SU-DHL-6 (cell line): ENCODE data around the gene FRMD3.

Experiments
- H2AFZ ChIP-seq: fragments of 200-600 bp; sonication (generic); 2 replicates; pipeline ENCODE4 v1.6.1; 2014; ENCODE audit warnings: low read depth, mild to moderate bottlenecking, moderate library complexity, mixed read lengths, antibody characterized with exemption, low read length; ENCODE audit not compliant: severe bottlenecking
- H3F3A ChIP-seq: fragments of 200-600 bp; shearing (Covaris generic); 2 replicates; pipeline ENCODE4 v1.6.0; 2016; ENCODE audit warnings: antibody characterized with exemption, mild to moderate bottlenecking; ENCODE audit not compliant: insufficient read depth
- H3K27ac ChIP-seq: fragments of 200-600 bp; sonication (generic); 2 replicates; pipeline ENCODE4 v1.5.1; 2016; ENCODE audit warnings: low read depth, mild to moderate bottlenecking, low read length, moderate library complexity, mixed read lengths
- H3K27me3 ChIP-seq: fragments of 200-600 bp; sonication (generic), shearing (Covaris generic); 2 replicates; pipeline ENCODE4 v1.6.0; 2014; ENCODE audit warnings: mild to moderate bottlenecking, low read length
- H3K36me3 ChIP-seq: fragments of 200-600 bp; sonication (generic); 2 replicates; pipeline ENCODE4 v1.6.1; 2014; ENCODE audit warnings: mild to moderate bottlenecking, low read length, mixed read lengths
- H3K4me2 ChIP-seq: fragments of 300-600, 200-600 bp; shearing (Covaris generic), sonication (generic); 2 replicates; pipeline ENCODE4 v1.6.0; 2014; ENCODE audit warnings: low read length, low read depth, mild to moderate bottlenecking; ENCODE audit not compliant: poor library complexity, severe bottlenecking
- H3K4me3 ChIP-seq: fragments of 200-600 bp; sonication (generic); 2 replicates; pipeline ENCODE4 v1.5.1; 2014; ENCODE audit warnings: antibody characterized with exemption, low read length, mild to moderate bottlenecking, mixed read lengths; ENCODE audit not compliant: insufficient read depth, poor library complexity, severe bottlenecking
- H3K79me2 ChIP-seq: fragments of 200-600 bp; sonication (generic); 2 replicates; pipeline ENCODE4 v1.6.1; 2014; ENCODE audit warnings: mild to moderate bottlenecking, low read length, moderate library complexity; ENCODE audit not compliant: insufficient read depth
- H3K9ac ChIP-seq: fragments of 200-600 bp; sonication (generic); 2 replicates; pipeline ENCODE4 v1.7.0; 2014; ENCODE audit warnings: mild to moderate bottlenecking, low read length
- H3K9me2 ChIP-seq: fragments of 200-600 bp; sonication (generic); replicated peaks from 2 replicates; pipeline ENCODE4 v1.6.1; 2014; ENCODE audit warnings: low read length; ENCODE audit not compliant: insufficient read depth
- H3K9me3 ChIP-seq: fragments of 200-600 bp; sonication (generic); 2 replicates; pipeline ENCODE4 v1.6.1; 2014; ENCODE audit warnings: low read length, mixed read lengths; ENCODE audit not compliant: insufficient read depth
- H4K20me1 ChIP-seq: fragments of 200-600 bp; sonication (generic); 2 replicates; pipeline ENCODE4 v1.6.1; 2014; ENCODE audit warnings: low read depth, mild to moderate bottlenecking, antibody characterized with exemption, low read length, moderate library complexity, mixed read lengths
- CTCF ChIP-seq: fragments of 200-600 bp; sonication (generic); IDR thresholded peaks from one replicate; pipeline ENCODE4 v1.5.1; 2017; ENCODE audit warnings: antibody characterized with exemption, mild to moderate bottlenecking, low read length, moderate library complexity; ENCODE audit not compliant: insufficient read depth, poor library complexity, severe bottlenecking
- EZH2phosphoT487 ChIP-seq: fragments of 200-600 bp; sonication (generic), shearing (Covaris generic); conservative IDR thresholded peaks from 2 replicates; pipeline ENCODE4 v1.6.1; 2018; ENCODE audit warnings: mild to moderate bottlenecking, antibody characterized with exemption, low read length, moderate library complexity, mixed read lengths

Gene FRMD3

GRCh38 chr9:83294816-83295215 lies 243.4 kb downstream of the FRMD3 start:
- no peaks in the 10 kb centered on the region for H3F3A ChIP-seq
- no peaks in the 10 kb centered on the region for H3K36me3 ChIP-seq
- H2AFZ ChIP-seq, result no peak overlapping the region
- H3K4me2 ChIP-seq, result no peak overlapping the region
- H4K20me1 ChIP-seq, result no peaks in the 10 kb centered on the region
- no peaks in the 10 kb centered on the region for H3K9me3 ChIP-seq
- no peaks in the 10 kb centered on the region for H3K9me2 ChIP-seq
- TF ChIP-seq EZH2phosphoT487 (no peak), CTCF (no peak)
- H3K79me2 ChIP-seq, result no peaks in the 10 kb centered on the region
- no peak overlapping the region for H3K4me3 ChIP-seq
- no peaks in the 10 kb centered on the region for H3K27me3 ChIP-seq
- H3K9ac ChIP-seq, result no peak overlapping the region
- no peak overlapping the region for H3K27ac ChIP-seq

GRCh38 chr9:83291196-83291595 lies 247.0 kb downstream of the FRMD3 start:
- no peaks in the 10 kb centered on the region for H4K20me1 ChIP-seq
- no peaks in the 10 kb centered on the region for H3K79me2 ChIP-seq
- H3K9me2 ChIP-seq, result no peaks in the 10 kb centered on the region
- H3F3A ChIP-seq, result no peaks in the 10 kb centered on the region
- TF ChIP-seq CTCF, result no peak
- no peak for TF ChIP-seq EZH2phosphoT487
- no peaks in the 10 kb centered on the region for H3K36me3 ChIP-seq
- H3K27ac ChIP-seq, result no peak overlapping the region
- H3K4me2 ChIP-seq, result no peak overlapping the region
- no peaks in the 10 kb centered on the region for H3K9me3 ChIP-seq
- no peaks in the 10 kb centered on the region for H3K27me3 ChIP-seq
- H3K9ac ChIP-seq, result no peak overlapping the region
- H2AFZ ChIP-seq, result no peak overlapping the region
- H3K4me3 ChIP-seq, result no peak overlapping the region

- Histone ChIP-seq H3K9ac (no peak overlapping the region), H3K79me2 (no peaks in the 10 kb centered on the region), H3F3A (no peaks in the 10 kb centered on the region), H4K20me1 (no peaks in the 10 kb centered on the region), H3K4me2 (no peak overlapping the region), H3K4me3 (no peak overlapping the region), H3K27me3 (no peaks in the 10 kb centered on the region), H3K36me3 (no peaks in the 10 kb centered on the region), H2AFZ (no peak overlapping the region), H3K27ac (no peak overlapping the region), H3K9me2 (no peaks in the 10 kb centered on the region), H3K9me3 (no peaks in the 10 kb centered on the region)
- TF ChIP-seq CTCF (no peak), EZH2phosphoT487 (no peak)
Measured at GRCh38 chr9:83290692-83291091, 247.5 kb downstream of the FRMD3 start.
